GM18861 (cell line): Measurements from ENCODE around the gene OPRL1.

Source experiments
- ATAC-seq: cut with Tn5 transposase; IDR thresholded peaks from one replicate; pipeline ENCODE4 v1.9.1; 2021; ENCODE audit not compliant: unreplicated experiment

OPRL1 gene

GRCh38 chr20:64070244-64070993 lies 9.5 kb upstream of the OPRL1 start:
- ATAC-seq = no peak

GRCh38 chr20:64071341-64072332 lies 8.2 kb upstream of the OPRL1 start:
- ATAC-seq = no peak

GRCh38 chr20:64072498-64073063 lies 7.3 kb upstream of the OPRL1 start:
- ATAC-seq = no peak

GRCh38 chr20:64073476-64074183 lies 6.3 kb upstream of the OPRL1 start:
- no peak for ATAC-seq

- no peak for ATAC-seq
Measured at GRCh38 chr20:64074184-64074789, 5.6 kb upstream of the OPRL1 start.

GRCh38 chr20:64074963-64075362 lies 4.9 kb upstream of the OPRL1 start:
- no peak for ATAC-seq

GRCh38 chr20:64075556-64075955 lies 4.3 kb upstream of the OPRL1 start:
- ATAC-seq = no peak

- no peak for ATAC-seq
Measured at GRCh38 chr20:64076061-64076997, 3.6 kb upstream of the OPRL1 start.

- ATAC-seq = no peak
Measured at GRCh38 chr20:64077094-64077493, 2.8 kb upstream of the OPRL1 start.

GRCh38 chr20:64077541-64077875 lies 2.4 kb upstream of the OPRL1 start:
- no peak for ATAC-seq

- ATAC-seq = peak; percentile 23
Measured at GRCh38 chr20:64077876-64078551, 1.9 kb upstream of the OPRL1 start.

- ATAC-seq = no peak
Measured at GRCh38 chr20:64078934-64079272, 979 bp upstream of the OPRL1 start.

GRCh38 chr20:64079273-64080012 lies 439 bp upstream of the OPRL1 start, which contains the start of gene RGS19:
Gene RGS19 (minus strand): TSS chr20:64079518. CDS start chr20:64076886, 2,632 bp downstream.
- ATAC-seq = peak; percentile 23

- no peak for ATAC-seq
Measured at GRCh38 chr20:64080813-64081623, 1.1 kb downstream of the OPRL1 start.

GRCh38 chr20:64081624-64081964 lies 1.7 kb downstream of the OPRL1 start:
- ATAC-seq = no peak

- ATAC-seq = no peak
Measured at GRCh38 chr20:64082126-64082731, 2.3 kb downstream of the OPRL1 start.

- no peak for ATAC-seq
Measured at GRCh38 chr20:64082820-64083377, 3.0 kb downstream of the OPRL1 start.
